Kidney (tissue), 14 donors: Measurements from ENCODE around the gene CFAP298. TPM values are rescaled to one million over a fixed set of nuclear protein-coding genes. Genes with fewer than 3 reads are reported as not detected.
"Not testable (repeated sequence)": the region's sequence is repeated elsewhere in the genome, so short reads cannot be mapped to it uniquely, and the experiment has no call there.

Experiments
- DNase-seq, 5 donors: peaks; one replicate each; pipeline ENCODE4 v3.0.0-alpha.2; 2013 to 2020
- FAIRE-seq: peaks from 2 replicates; lab custom pipeline; 2012; peaks lifted over from hg19 to GRCh38; lab: Jason Lieb, UNC
- H3K27ac ChIP-seq, 2 donors: one replicate each; pipeline ENCODE4 v1.7.0; 2013; ENCODE audit warnings: low read depth in 2 of 2, low read length in 2 of 2, inconsistent platforms in 1 of 2
- H3K27me3 ChIP-seq: one replicate; pipeline ENCODE4 v1.7.1; 2013; ENCODE audit warnings: low read length, inconsistent platforms; ENCODE audit not compliant: control insufficient read depth, insufficient read depth
- H3K36me3 ChIP-seq, 3 donors: one replicate each; pipeline versions ENCODE4 v1.7.0 to v1.7.1; 2013; ENCODE audit warnings: low read length in 3 of 3, control low read depth in 1 of 3, inconsistent platforms in 1 of 3; ENCODE audit not compliant: insufficient read depth in 3 of 3, control insufficient read depth in 2 of 3
- H3K4me1 ChIP-seq, 3 donors: one replicate each; pipeline versions ENCODE4 v1.7.0 to v1.7.1; 2013; ENCODE audit warnings: low read length in 3 of 3, inconsistent platforms in 1 of 3, low read depth in 1 of 3; ENCODE audit not compliant: control insufficient read depth in 2 of 3, insufficient read depth in 2 of 3
- H3K4me3 ChIP-seq, 3 donors: one replicate each; pipeline versions ENCODE4 v1.7.0 to v1.8.1; 2013; ENCODE audit warnings: low read length in 3 of 3, control low read depth in 1 of 3, inconsistent platforms in 1 of 3
- H3K9ac ChIP-seq, 3 donors: one replicate each; pipeline versions ENCODE4 v1.7.0 to v1.7.1; 2013; ENCODE audit warnings: low read length in 3 of 3, control low read depth in 1 of 3, inconsistent platforms in 1 of 3
- H3K9me3 ChIP-seq, 3 donors: one replicate each; pipeline versions ENCODE4 v1.7.0 to v1.7.1; 2013; ENCODE audit warnings: low read length in 3 of 3, control low read depth in 1 of 3, inconsistent platforms in 1 of 3; ENCODE audit not compliant: control insufficient read depth in 2 of 3, insufficient read depth in 1 of 3
- intact Hi-C: fragments of 100-400 bp; cut with DNase I; formaldehyde crosslinking; loops from one replicate; pipeline ENCODE4 v1.11.1; 2022
- polyA plus RNA-seq: library from polyadenylated mRNA; stranded (reverse); fragments of 350-450 nt; fragmentation: Illumina TruSeq; extraction: RNeasy Lipid Tissue Mini Kit (QIAGEN cat#74804); gene quantifications from one replicate; pipeline ENCODE4 v1.2.3, GENCODE V29; 2014; ENCODE audit warnings: low read depth, low replicate concordance; ENCODE audit not compliant: insufficient read depth
- total RNA-seq: library from RNA; stranded (reverse); fragmentation: NEBNext Ultra II Directional; extraction: Animal tissue kit (Norgen Biotek cat#: 25700); gene quantifications from one replicate; pipeline ENCODE4 v1.2.1, GENCODE V29; 2021
- TF ChIP-seq, protein P1 (sequence below): IDR thresholded peaks from 3 replicates; pipeline ENCODE4 v1.5.1; 2012; ENCODE audit warnings: mild to moderate bottlenecking, moderate library complexity, borderline replicate concordance; ENCODE audit not compliant: insufficient read depth; ENCODE audit errors: extremely low read depth
- donor health status: control.
- donor health status: control.
- donor health status: control.
- donor health status: control.
- donor health status: control.
- donor health status: DM: yes; HTN: yes; CAD: no.
- donor health status: Normal renal cell carcinoma (clear cell type).

Gene CFAP298
- total and polyA plus RNA-seq, 2 donors from 2014 or later = 43.8 to 46.9 TPM

DNA sequence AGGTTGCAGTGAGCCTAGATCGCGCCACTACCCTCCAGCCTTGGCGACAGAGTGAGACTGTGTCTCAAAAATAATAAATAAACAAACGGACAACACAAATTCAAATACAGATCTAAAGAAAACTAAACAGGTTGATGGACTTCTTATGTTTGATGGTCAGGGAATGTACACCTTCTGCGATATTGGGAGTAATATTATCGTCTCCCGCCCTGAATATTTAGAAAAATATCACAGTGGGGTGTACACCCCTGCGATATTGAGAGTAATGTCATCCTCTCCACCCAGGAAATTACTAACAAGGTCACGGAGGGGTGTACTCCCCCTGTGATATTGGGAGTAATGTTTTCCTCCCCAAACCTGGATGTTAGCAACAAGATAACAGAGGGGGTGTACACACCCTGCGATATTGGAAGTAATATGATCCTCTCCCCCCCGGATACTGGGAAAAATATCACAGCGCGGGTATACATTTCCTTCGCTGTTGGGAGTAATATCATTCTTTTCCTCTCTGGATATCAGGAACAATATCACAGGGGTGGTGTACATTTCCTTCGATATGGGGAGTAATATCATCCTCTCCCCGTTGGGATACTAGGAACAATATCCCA lies 1.4 kb upstream of the CFAP298 start:
- intact Hi-C loops = no loop called here

DNA sequence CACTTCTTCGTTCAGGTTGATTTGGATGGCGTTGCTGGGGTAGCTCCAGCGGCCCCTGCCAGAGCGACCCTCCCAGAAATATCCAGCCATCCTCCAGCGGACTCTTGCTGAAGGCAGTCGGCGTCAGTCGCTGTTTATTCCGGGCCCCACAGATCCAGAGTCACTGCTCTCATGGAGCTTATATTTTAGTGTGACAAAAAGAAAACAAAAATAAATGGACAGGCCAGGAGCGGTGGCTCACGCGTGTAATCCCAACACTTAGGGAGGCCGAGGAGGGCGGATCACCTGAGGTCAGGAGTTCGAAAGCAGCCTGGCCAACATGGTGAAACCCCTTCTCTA lies 791 bp upstream of the CFAP298 start:
- no peak for FAIRE-seq
- no peaks in the 10 kb centered on the region for H3K27me3 ChIP-seq
- DNase-seq = no peak
- H3K9me3 ChIP-seq = no peaks in the 10 kb centered on the region
- H3K4me1 ChIP-seq = peaks cover 0 to 2% (median 0%) of the 10 kb centered on the region in 3 donors
- peak overlapping the region; percentile 68 to 92 (median 75) for H3K9ac ChIP-seq
- peak overlapping the region; percentile 95 to 98 (median 95) for H3K4me3 ChIP-seq
- intact Hi-C loops = no loop called here
- TF ChIP-seq, protein P1, sequence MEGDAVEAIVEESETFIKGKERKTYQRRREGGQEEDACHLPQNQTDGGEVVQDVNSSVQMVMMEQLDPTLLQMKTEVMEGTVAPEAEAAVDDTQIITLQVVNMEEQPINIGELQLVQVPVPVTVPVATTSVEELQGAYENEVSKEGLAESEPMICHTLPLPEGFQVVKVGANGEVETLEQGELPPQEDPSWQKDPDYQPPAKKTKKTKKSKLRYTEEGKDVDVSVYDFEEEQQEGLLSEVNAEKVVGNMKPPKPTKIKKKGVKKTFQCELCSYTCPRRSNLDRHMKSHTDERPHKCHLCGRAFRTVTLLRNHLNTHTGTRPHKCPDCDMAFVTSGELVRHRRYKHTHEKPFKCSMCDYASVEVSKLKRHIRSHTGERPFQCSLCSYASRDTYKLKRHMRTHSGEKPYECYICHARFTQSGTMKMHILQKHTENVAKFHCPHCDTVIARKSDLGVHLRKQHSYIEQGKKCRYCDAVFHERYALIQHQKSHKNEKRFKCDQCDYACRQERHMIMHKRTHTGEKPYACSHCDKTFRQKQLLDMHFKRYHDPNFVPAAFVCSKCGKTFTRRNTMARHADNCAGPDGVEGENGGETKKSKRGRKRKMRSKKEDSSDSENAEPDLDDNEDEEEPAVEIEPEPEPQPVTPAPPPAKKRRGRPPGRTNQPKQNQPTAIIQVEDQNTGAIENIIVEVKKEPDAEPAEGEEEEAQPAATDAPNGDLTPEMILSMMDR = no peak
- peak overlapping the region; percentile 96 for H3K27ac ChIP-seq
- H3K36me3 ChIP-seq = peaks cover 0 to 5% (median 3%) of the 10 kb centered on the region in 3 donors

More for the DNA sequence above, 1.4 kb upstream of the CFAP298 start:
- TF ChIP-seq, protein P1 = no peak
- Histone ChIP-seq H3K9ac (peak overlapping the region; percentile 68 to 92 (median 75)), H3K27me3 (no peaks in the 10 kb centered on the region), H3K36me3 (peaks cover 0 to 5% (median 0%) of the 10 kb centered on the region in 3 donors), H3K27ac (peak overlapping the region in 1 of 2 donors; percentile 96), H3K4me3 (peak overlapping the region; percentile 95 to 98 (median 95)), H3K4me1 (peaks cover 0 to 2% (median 0%) of the 10 kb centered on the region in 3 donors), H3K9me3 (no peaks in the 10 kb centered on the region)
- DNase-seq = no peak
- FAIRE-seq = no peak

DNA sequence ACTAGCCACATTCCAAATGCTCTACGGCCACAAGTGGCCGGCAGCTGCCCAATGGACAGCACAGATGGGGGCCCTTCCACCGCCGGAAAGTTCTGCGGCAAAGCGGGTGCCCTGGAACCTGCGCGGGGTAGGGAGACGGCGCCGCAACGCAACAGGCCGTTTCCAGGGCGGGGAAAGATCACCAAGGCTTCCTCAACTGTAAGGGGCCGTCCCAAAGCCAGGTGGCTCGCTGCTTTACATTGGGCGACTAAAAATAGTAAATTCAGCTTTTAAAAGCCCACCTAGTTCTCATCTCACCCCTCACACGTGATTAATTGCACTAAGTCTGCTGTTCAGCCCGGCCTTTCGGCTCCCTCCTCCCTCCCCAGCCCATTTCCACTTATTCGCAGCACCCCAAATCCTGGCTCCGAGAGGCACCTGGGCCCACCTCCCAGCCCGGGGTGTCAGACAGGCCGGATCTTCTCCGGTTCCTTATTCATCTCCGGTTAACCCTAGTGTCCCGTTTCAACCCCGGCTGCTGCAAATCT lies 643 bp downstream of the CFAP298 start:
- Histone ChIP-seq H3K4me3 (peak overlapping the region; percentile 95 to 98 (median 95)), H3K9me3 (no peaks in the 10 kb centered on the region), H3K27ac (peak overlapping the region; percentile 96), H3K4me1 (peaks cover 0 to 2% (median 0%) of the 10 kb centered on the region in 3 donors), H3K36me3 (peaks cover 0 to 10% (median 9%) of the 10 kb centered on the region in 3 donors), H3K9ac (peak overlapping the region; percentile 68 to 92 (median 75)), H3K27me3 (no peaks in the 10 kb centered on the region)
- FAIRE-seq (no peak), DNase-seq (peak in 2 of 5 donors; percentile 32 to 60)
- TF ChIP-seq, protein P1 = no peak
- intact Hi-C loops = no loop called here

DNA sequence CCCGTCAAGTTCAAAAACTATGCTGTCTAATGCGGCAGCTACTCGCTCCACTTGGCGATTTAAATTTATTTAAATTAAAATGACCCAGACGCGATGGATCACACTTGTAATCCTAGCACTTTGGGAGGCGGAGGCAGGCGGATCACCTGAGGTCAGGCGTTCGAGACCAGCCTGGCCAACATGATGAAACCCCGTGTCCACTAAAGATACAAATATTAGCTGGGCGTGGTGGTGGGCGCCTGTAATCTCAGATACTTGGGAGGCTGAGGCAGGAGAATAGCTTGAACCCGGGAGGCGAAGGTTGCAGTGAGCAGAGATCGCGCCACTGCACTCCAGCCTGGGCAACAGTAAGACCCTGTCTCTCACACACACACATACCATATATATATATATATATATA lies 1.2 kb downstream of the CFAP298 start:
- H3K4me3 ChIP-seq, H3K4me1 ChIP-seq, H3K9ac ChIP-seq, H3K27ac ChIP-seq, DNase-seq, intact Hi-C loops, H3K27me3 ChIP-seq, H3K9me3 ChIP-seq, FAIRE-seq: not testable (repeated sequence)
- H3K36me3 ChIP-seq = peaks cover 0 to 16% (median 14%) of the 10 kb centered on the region in 3 donors
